GM12878 (cell line): ENCODE data around the gene SH2B3. TPM values are rescaled to one million over a fixed set of nuclear protein-coding genes. Genes with fewer than 3 reads are reported as not detected.
A peak's percentile ranks its signal among the peaks of the same experiment; 100 is the strongest.

Source experiments
- BMI1 ChIP-seq: fragments of 450-650 bp; IDR thresholded peaks from 2 replicates; pipeline ENCODE4 v1.6.1; 2016; ENCODE audit warnings: mild to moderate bottlenecking, moderate library complexity, borderline replicate concordance
- HDAC2 ChIP-seq: fragments of 200-600 bp; sonication (generic); IDR thresholded peaks from 2 replicates; pipeline ENCODE4 v1.6.1; 2017
- IRF3 ChIP-seq: fragments of 450-650 bp; IDR thresholded peaks from 2 replicates; pipeline ENCODE4 v1.6.1; 2014; ENCODE audit warnings: mild to moderate bottlenecking
- KDM1A ChIP-seq: fragments of 200-600 bp; sonication (generic); IDR thresholded peaks from 2 replicates; pipeline ENCODE4 v1.6.1; 2016; ENCODE audit warnings: borderline replicate concordance
- MYC ChIP-seq: IDR thresholded peaks from 2 replicates; pipeline ENCODE4 v1.6.1; 2011; ENCODE audit warnings: mild to moderate bottlenecking, low read length, moderate library complexity, inconsistent platforms; ENCODE audit not compliant: insufficient read depth, insufficient replicate concordance, insufficient read length, severe bottlenecking
- NR2C2 ChIP-seq: IDR thresholded peaks from 2 replicates; pipeline ENCODE4 v1.6.1; 2011; ENCODE audit warnings: borderline replicate concordance, low read depth; ENCODE audit not compliant: control insufficient read depth, insufficient read length
- RBBP5 ChIP-seq: fragments of 200-600 bp; sonication (generic); conservative IDR thresholded peaks from 2 replicates; pipeline ENCODE4 v1.6.1; 2016
- SMAD1 ChIP-seq: fragments of 450-650 bp; IDR thresholded peaks from 2 replicates; pipeline ENCODE4 v1.6.1; 2018; ENCODE audit warnings: mild to moderate bottlenecking, low read depth; ENCODE audit not compliant: partially characterized antibody
- SP1 ChIP-seq: IDR thresholded peaks from one replicate; pipeline ENCODE4 v1.6.1; 2011; ENCODE audit warnings: low read depth, low read length
- SREBF2 ChIP-seq: IDR thresholded peaks from 2 replicates; pipeline ENCODE4 v1.6.1; 2012; ENCODE audit warnings: mild to moderate bottlenecking, low read length
- ZNF274 ChIP-seq: IDR thresholded peaks from one replicate; pipeline ENCODE4 v1.8.0; 2011; ENCODE audit not compliant: insufficient read length, insufficient read depth
- polyA plus RNA-seq, 11 experiments: library from polyadenylated mRNA; depleted of rRNA in 4 of 11; unstranded in 6 of 11; stranded (reverse) in 5 of 11; fragments of >200 nt; fragmentation: Nextera tagmentation in 4 of 11; fragmentation: Illumina TruSeq in 1 of 11; extraction: Ambion mirVana in 4 of 11; extraction: Trizol in 1 of 11; gene quantifications; 1 replicate in 1 of 11; 2 replicates in 10 of 11; pipeline versions ENCODE4 v1.2.1 to v1.2.3, GENCODE V29; 2011 to 2016; ENCODE audit warnings: inconsistent platforms in 2 of 11, missing spikeins in 2 of 11, low read depth in 1 of 11
- total RNA-seq, 4 experiments: library from RNA; depleted of rRNA in 3 of 4; stranded (reverse); fragments of >200 nt in 3 of 4; fragmentation: Illumina TruSeq in 1 of 4; extraction: Trizol in 1 of 4; gene quantifications; 2 replicates each; pipeline versions ENCODE4 v1.2.1 to v1.2.3, GENCODE V29; 2013 to 2021
- TF ChIP-seq, protein P1 (sequence below): fragments of 450-650 bp; IDR thresholded peaks from 2 replicates; pipeline ENCODE4 v1.6.1; 2017; ENCODE audit warnings: mild to moderate bottlenecking, moderate library complexity
- TF ChIP-seq, protein P2 (sequence below): IDR thresholded peaks from 2 replicates; pipeline ENCODE4 v1.6.1; 2012; ENCODE audit warnings: low read length, inconsistent platforms
- TF ChIP-seq, protein P3 (sequence below): fragments of 450-650 bp; IDR thresholded peaks from 2 replicates; pipeline ENCODE4 v1.6.1; 2017; ENCODE audit warnings: borderline replicate concordance
- TF ChIP-seq, protein P4 (sequence below): IDR thresholded peaks from 2 replicates; pipeline ENCODE4 v1.6.1; 2011; ENCODE audit warnings: mild to moderate bottlenecking, low read depth, low read length, moderate library complexity; ENCODE audit not compliant: insufficient replicate concordance

Gene SH2B3
- total and polyA plus RNA-seq, 10 of the 15 experiments (the other 5 are each of a cell fraction or from before 2014, with no cell fraction given): 5.8 to 46.4 (median 23.3) TPM

DNA sequence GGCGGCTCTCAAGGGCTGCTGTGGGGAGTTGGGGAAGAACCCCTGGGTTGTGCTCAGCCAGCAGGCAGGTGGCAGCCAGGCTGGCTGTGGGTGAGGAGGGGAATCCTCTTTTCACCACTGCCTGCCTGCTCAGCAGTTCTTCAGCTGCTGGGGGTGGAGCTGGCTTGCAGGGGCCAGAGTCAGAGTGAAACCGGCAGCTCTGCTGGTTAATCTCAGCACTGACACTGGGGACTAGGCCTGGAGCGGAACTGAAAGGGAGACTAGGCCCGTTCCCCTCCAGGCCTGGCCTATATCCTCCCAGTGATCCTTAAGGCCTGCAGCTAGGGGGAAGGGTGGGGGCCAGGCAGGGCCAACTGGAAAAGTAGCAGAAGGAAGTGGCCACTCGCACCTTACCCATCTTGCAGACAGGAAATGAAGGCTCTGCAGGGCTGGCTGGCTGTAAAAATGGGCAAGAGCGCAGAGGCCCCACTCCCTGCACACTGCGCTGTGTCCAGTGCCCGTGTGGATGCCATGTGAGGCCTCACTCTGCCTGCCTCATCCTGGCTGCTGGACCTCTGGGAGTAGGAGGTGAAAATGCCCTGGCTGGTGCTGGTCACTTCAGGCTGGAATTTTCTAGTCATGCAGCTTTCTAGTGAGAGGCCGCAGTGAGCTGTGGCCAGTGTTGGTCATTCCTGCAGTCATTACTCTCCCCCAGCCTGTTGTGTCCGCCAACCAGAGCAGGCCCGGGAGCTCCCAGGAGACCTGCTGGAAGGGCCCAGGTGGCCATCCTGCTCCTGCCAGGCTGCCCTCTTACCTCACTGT is 39.4 kb downstream of the SH2B3 start (continued):
- TF ChIP-seq, protein P1, sequence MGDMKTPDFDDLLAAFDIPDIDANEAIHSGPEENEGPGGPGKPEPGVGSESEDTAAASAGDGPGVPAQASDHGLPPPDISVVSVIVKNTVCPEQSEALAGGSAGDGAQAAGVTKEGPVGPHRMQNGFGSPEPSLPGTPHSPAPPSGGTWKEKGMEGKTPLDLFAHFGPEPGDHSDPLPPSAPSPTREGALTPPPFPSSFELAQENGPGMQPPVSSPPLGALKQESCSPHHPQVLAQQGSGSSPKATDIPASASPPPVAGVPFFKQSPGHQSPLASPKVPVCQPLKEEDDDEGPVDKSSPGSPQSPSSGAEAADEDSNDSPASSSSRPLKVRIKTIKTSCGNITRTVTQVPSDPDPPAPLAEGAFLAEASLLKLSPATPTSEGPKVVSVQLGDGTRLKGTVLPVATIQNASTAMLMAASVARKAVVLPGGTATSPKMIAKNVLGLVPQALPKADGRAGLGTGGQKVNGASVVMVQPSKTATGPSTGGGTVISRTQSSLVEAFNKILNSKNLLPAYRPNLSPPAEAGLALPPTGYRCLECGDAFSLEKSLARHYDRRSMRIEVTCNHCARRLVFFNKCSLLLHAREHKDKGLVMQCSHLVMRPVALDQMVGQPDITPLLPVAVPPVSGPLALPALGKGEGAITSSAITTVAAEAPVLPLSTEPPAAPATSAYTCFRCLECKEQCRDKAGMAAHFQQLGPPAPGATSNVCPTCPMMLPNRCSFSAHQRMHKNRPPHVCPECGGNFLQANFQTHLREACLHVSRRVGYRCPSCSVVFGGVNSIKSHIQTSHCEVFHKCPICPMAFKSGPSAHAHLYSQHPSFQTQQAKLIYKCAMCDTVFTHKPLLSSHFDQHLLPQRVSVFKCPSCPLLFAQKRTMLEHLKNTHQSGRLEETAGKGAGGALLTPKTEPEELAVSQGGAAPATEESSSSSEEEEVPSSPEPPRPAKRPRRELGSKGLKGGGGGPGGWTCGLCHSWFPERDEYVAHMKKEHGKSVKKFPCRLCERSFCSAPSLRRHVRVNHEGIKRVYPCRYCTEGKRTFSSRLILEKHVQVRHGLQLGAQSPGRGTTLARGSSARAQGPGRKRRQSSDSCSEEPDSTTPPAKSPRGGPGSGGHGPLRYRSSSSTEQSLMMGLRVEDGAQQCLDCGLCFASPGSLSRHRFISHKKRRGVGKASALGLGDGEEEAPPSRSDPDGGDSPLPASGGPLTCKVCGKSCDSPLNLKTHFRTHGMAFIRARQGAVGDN: peak; percentile 85
- TF ChIP-seq MYC (no peak), SMAD1 (no peak), IRF3 (0 out of 2 replicates have a peak, but pooled peaks have one; percentile 3), ZNF274 (no peak), HDAC2 (0 out of 2 replicates have a peak, but pooled peaks have one; percentile 20), RBBP5 (no peak), SREBF2 (no peak), BMI1 (peak; percentile 20; the same call in 1 of the 2 replicates), SP1 (peak; percentile 52), NR2C2 (no peak), KDM1A (no peak)
- TF ChIP-seq, protein P2, sequence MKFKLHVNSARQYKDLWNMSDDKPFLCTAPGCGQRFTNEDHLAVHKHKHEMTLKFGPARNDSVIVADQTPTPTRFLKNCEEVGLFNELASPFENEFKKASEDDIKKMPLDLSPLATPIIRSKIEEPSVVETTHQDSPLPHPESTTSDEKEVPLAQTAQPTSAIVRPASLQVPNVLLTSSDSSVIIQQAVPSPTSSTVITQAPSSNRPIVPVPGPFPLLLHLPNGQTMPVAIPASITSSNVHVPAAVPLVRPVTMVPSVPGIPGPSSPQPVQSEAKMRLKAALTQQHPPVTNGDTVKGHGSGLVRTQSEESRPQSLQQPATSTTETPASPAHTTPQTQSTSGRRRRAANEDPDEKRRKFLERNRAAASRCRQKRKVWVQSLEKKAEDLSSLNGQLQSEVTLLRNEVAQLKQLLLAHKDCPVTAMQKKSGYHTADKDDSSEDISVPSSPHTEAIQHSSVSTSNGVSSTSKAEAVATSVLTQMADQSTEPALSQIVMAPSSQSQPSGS: peak; percentile 48; the same call in 1 of the 2 replicates
- TF ChIP-seq, protein P3, sequence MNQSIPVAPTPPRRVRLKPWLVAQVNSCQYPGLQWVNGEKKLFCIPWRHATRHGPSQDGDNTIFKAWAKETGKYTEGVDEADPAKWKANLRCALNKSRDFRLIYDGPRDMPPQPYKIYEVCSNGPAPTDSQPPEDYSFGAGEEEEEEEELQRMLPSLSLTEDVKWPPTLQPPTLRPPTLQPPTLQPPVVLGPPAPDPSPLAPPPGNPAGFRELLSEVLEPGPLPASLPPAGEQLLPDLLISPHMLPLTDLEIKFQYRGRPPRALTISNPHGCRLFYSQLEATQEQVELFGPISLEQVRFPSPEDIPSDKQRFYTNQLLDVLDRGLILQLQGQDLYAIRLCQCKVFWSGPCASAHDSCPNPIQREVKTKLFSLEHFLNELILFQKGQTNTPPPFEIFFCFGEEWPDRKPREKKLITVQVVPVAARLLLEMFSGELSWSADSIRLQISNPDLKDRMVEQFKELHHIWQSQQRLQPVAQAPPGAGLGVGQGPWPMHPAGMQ: no peak
- TF ChIP-seq, protein P4, sequence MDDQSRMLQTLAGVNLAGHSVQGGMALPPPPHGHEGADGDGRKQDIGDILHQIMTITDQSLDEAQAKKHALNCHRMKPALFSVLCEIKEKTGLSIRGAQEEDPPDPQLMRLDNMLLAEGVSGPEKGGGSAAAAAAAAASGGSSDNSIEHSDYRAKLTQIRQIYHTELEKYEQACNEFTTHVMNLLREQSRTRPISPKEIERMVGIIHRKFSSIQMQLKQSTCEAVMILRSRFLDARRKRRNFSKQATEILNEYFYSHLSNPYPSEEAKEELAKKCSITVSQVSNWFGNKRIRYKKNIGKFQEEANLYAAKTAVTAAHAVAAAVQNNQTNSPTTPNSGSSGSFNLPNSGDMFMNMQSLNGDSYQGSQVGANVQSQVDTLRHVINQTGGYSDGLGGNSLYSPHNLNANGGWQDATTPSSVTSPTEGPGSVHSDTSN: peak; percentile 44
